KMS-11 (cell line): Measurements from ENCODE around the gene ENOSF1.
A peak's percentile ranks its signal among the peaks of the same experiment; 100 is the strongest.

Experiments used
- H2AFZ ChIP-seq: fragments of 200-600 bp; sonication (generic); 2 replicates; pipeline ENCODE4 v1.6.1; 2016; ENCODE audit warnings: antibody characterized with exemption, mixed run types, low read depth
- H3K27ac ChIP-seq: fragments of 200-600 bp; sonication (generic); 2 replicates; pipeline ENCODE4 v1.6.1; 2016; ENCODE audit warnings: mild to moderate bottlenecking, mixed run types
- H3K27me3 ChIP-seq: fragments of 200-600 bp; sonication (generic); 2 replicates; pipeline ENCODE4 v1.6.1; 2017; ENCODE audit warnings: mild to moderate bottlenecking, low read depth, mixed run types, moderate library complexity; ENCODE audit not compliant: insufficient read depth
- H3K36me3 ChIP-seq: fragments of 200-600 bp; sonication (generic); 2 replicates; pipeline ENCODE4 v1.6.1; 2017; ENCODE audit warnings: mild to moderate bottlenecking, mixed run types; ENCODE audit not compliant: insufficient read depth
- H3K4me1 ChIP-seq: fragments of 200-600 bp; sonication (generic); 2 replicates; pipeline ENCODE4 v1.6.1; 2016; ENCODE audit warnings: mild to moderate bottlenecking, low read depth, mixed run types; ENCODE audit not compliant: poor library complexity, severe bottlenecking
- H3K4me2 ChIP-seq: fragments of 200-600 bp; sonication (generic); 2 replicates; pipeline ENCODE4 v1.7.0; 2016; ENCODE audit warnings: mild to moderate bottlenecking, mixed run types
- H3K4me3 ChIP-seq: fragments of 200-600 bp; sonication (generic); IDR thresholded peaks from 2 replicates; pipeline ENCODE4 v1.6.1; 2017; ENCODE audit warnings: low read depth, low read length, mixed read lengths; ENCODE audit not compliant: insufficient read depth
- H3K79me2 ChIP-seq: fragments of 200-600 bp; sonication (generic); 2 replicates; pipeline ENCODE4 v1.6.1; 2016; ENCODE audit warnings: low read depth, mixed run types; ENCODE audit not compliant: insufficient read depth
- H3K9ac ChIP-seq: fragments of 200-600 bp; sonication (generic); 2 replicates; pipeline ENCODE4 v1.6.1; 2016; ENCODE audit warnings: mild to moderate bottlenecking, mixed run types
- H4K20me1 ChIP-seq: fragments of 200-600 bp; sonication (generic); 2 replicates; pipeline ENCODE4 v1.6.1; 2016; ENCODE audit warnings: mild to moderate bottlenecking, mixed run types; ENCODE audit not compliant: insufficient read depth
- TF ChIP-seq, protein P1 (sequence below): fragments of 200-600 bp; sonication (generic); conservative IDR thresholded peaks from 2 replicates; pipeline ENCODE4 v1.6.1; 2017; ENCODE audit warnings: low read depth, mild to moderate bottlenecking, antibody characterized with exemption, low read length, moderate library complexity, mixed read lengths

ENOSF1 gene

GRCh38 chr18:723541-724080 lies 11.2 kb upstream of the ENOSF1 start:
- Histone ChIP-seq H3K27ac (no peak overlapping the region), H3K4me2 (no peak overlapping the region), H3K79me2 (no peaks in the 10 kb centered on the region), H3K4me1 (no peaks in the 10 kb centered on the region), H3K36me3 (no peaks in the 10 kb centered on the region), H2AFZ (no peak overlapping the region), H3K9ac (no peak overlapping the region), H3K4me3 (no peak overlapping the region), H4K20me1 (no peaks in the 10 kb centered on the region), H3K27me3 (no peaks in the 10 kb centered on the region)
- TF ChIP-seq, protein P1, sequence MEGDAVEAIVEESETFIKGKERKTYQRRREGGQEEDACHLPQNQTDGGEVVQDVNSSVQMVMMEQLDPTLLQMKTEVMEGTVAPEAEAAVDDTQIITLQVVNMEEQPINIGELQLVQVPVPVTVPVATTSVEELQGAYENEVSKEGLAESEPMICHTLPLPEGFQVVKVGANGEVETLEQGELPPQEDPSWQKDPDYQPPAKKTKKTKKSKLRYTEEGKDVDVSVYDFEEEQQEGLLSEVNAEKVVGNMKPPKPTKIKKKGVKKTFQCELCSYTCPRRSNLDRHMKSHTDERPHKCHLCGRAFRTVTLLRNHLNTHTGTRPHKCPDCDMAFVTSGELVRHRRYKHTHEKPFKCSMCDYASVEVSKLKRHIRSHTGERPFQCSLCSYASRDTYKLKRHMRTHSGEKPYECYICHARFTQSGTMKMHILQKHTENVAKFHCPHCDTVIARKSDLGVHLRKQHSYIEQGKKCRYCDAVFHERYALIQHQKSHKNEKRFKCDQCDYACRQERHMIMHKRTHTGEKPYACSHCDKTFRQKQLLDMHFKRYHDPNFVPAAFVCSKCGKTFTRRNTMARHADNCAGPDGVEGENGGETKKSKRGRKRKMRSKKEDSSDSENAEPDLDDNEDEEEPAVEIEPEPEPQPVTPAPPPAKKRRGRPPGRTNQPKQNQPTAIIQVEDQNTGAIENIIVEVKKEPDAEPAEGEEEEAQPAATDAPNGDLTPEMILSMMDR, result no peak

DNA sequence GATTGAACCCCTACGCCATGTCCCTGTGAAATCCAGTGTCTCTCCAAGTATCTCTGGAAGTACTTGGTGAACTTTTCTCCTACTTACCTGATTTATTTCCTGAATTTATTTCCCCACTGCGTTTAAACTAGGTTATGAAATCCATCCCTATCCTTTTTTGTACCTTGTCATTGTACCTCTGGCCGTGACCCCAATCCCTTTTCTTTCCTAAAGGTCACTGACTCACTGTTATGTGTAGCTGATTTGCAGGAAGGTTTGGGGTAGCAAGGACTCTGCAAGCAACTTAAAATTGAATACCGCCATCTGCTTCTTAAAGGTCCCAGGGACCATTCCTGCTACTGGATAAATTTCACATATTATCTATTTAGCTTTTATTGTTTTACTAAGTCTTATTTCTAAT lies 4.6 kb upstream of the ENOSF1 start:
- no peaks in the 10 kb centered on the region for H3K36me3 ChIP-seq
- H3K79me2 ChIP-seq, result no peaks in the 10 kb centered on the region
- no peak overlapping the region for H3K9ac ChIP-seq
- no peaks in the 10 kb centered on the region for H3K27me3 ChIP-seq
- no peak overlapping the region for H2AFZ ChIP-seq
- TF ChIP-seq, protein P1, result no peak
- no peaks in the 10 kb centered on the region for H3K4me1 ChIP-seq
- no peaks in the 10 kb centered on the region for H4K20me1 ChIP-seq
- H3K4me3 ChIP-seq, result no peak overlapping the region
- no peak overlapping the region for H3K4me2 ChIP-seq
- H3K27ac ChIP-seq, result no peak overlapping the region

GRCh38 chr18:715626-716025 lies 3.2 kb upstream of the ENOSF1 start:
- no peaks in the 10 kb centered on the region for H4K20me1 ChIP-seq
- TF ChIP-seq, protein P1, result no peak
- no peak overlapping the region for H3K4me2 ChIP-seq
- no peak overlapping the region for H2AFZ ChIP-seq
- H3K4me3 ChIP-seq, result no peak overlapping the region
- no peak overlapping the region for H3K9ac ChIP-seq
- H3K36me3 ChIP-seq, result no peaks in the 10 kb centered on the region
- peaks cover 8% of the 10 kb centered on the region for H3K4me1 ChIP-seq
- H3K79me2 ChIP-seq, result peaks cover 9% of the 10 kb centered on the region; the same call in 1 of the 2 replicates
- no peak overlapping the region for H3K27ac ChIP-seq
- no peaks in the 10 kb centered on the region for H3K27me3 ChIP-seq

- H4K20me1 ChIP-seq, result no peaks in the 10 kb centered on the region
- no peak overlapping the region for H3K4me3 ChIP-seq
- H3K9ac ChIP-seq, result no peak overlapping the region
- H3K79me2 ChIP-seq, result peaks cover 13% of the 10 kb centered on the region; the same call in 1 of the 2 replicates
- no peak overlapping the region for H3K27ac ChIP-seq
- peaks cover 10% of the 10 kb centered on the region for H3K4me1 ChIP-seq
- no peaks in the 10 kb centered on the region for H3K36me3 ChIP-seq
- no peaks in the 10 kb centered on the region for H3K27me3 ChIP-seq
- peak overlapping the region; percentile 55; the same call in 1 of the 2 replicates for H2AFZ ChIP-seq
- TF ChIP-seq, protein P1, result no peak
- 0 out of 2 replicates have a peak overlapping the region, but pooled peaks have one; percentile 42 for H3K4me2 ChIP-seq
Observed at GRCh38 chr18:713135-713490, 683 bp upstream of the ENOSF1 start.
